Fibroblast of lung (primary cell): ENCODE measurements around the gene PTAR1. TPM values are rescaled to one million over a fixed set of nuclear protein-coding genes. Genes with fewer than 3 reads are reported as not detected.

Experiments
- DNase-seq, 2 donors: peaks; one replicate each; pipeline versions ENCODE4 v3.0.0 to v3.0.0-alpha.2; 2010; ENCODE audit warnings: low read depth in 2 of 2
- H2AFZ ChIP-seq: 2 replicates; pipeline ENCODE4 v1.5.1; 2012; ENCODE audit warnings: low read length, control low read depth, inconsistent platforms
- H3K27ac ChIP-seq: 2 replicates; pipeline ENCODE4 v1.5.1; 2011; ENCODE audit warnings: low read length, control low read depth; ENCODE audit not compliant: insufficient read depth
- H3K27me3 ChIP-seq: 2 replicates; pipeline ENCODE4 v1.5.1; 2011; ENCODE audit warnings: mild to moderate bottlenecking, low read length; ENCODE audit not compliant: control insufficient read depth, insufficient read depth
- H3K36me3 ChIP-seq: 2 replicates; pipeline ENCODE4 v1.5.1; 2011; ENCODE audit warnings: low read length; ENCODE audit not compliant: control insufficient read depth, insufficient read depth
- H3K4me1 ChIP-seq: 2 replicates; pipeline ENCODE4 v1.5.1; 2011; ENCODE audit warnings: low read length; ENCODE audit not compliant: control insufficient read depth, insufficient read depth; ENCODE audit errors: extremely low read depth
- H3K4me2 ChIP-seq: 2 replicates; pipeline ENCODE4 v1.5.1; 2011; ENCODE audit warnings: low read length, control low read depth; ENCODE audit not compliant: insufficient read depth; ENCODE audit errors: extremely low read depth
- H3K4me3 ChIP-seq, 4 experiments: fragments of 200-600 bp in 1 of 4; sonication (generic) in 1 of 4; replicated peaks in 1 of 4; 2 replicates each; pipeline ENCODE4 v1.5.1; 2011 to 2016; ENCODE audit warnings: low read length in 4 of 4, low read depth in 3 of 4, mild to moderate bottlenecking in 3 of 4, control low read depth in 2 of 4, inconsistent platforms in 1 of 4, mixed read lengths in 1 of 4; ENCODE audit not compliant: insufficient read depth in 1 of 4; ENCODE audit errors: control extremely low read depth in 1 of 4
- H3K79me2 ChIP-seq: 2 replicates; pipeline ENCODE4 v1.5.1; 2012; ENCODE audit warnings: mild to moderate bottlenecking, low read length, inconsistent platforms; ENCODE audit not compliant: control insufficient read depth, insufficient read depth
- H3K9ac ChIP-seq: 2 replicates; pipeline ENCODE4 v1.5.1; 2011; ENCODE audit warnings: mild to moderate bottlenecking, low read length, control low read depth; ENCODE audit not compliant: insufficient read depth
- H3K9me3 ChIP-seq: 2 replicates; pipeline ENCODE4 v1.5.1; 2012; ENCODE audit warnings: low read depth, low read length; ENCODE audit not compliant: control insufficient read depth, insufficient read depth
- H4K20me1 ChIP-seq: 2 replicates; pipeline ENCODE4 v1.5.1; 2011; ENCODE audit warnings: low read length; ENCODE audit not compliant: control insufficient read depth, insufficient read depth; ENCODE audit errors: extremely low read depth
- CTCF ChIP-seq, 2 donors: IDR thresholded peaks in 1 of 2; conservative IDR thresholded peaks in 1 of 2; 1 replicate in 1 of 2; 2 replicates in 1 of 2; pipeline ENCODE4 v1.5.1; 2011 to 2012; ENCODE audit warnings: low read length in 2 of 2, control low read depth in 1 of 2, inconsistent platforms in 1 of 2, low read depth in 1 of 2, mild to moderate bottlenecking in 1 of 2
- EZH2 ChIP-seq: IDR thresholded peaks from 2 replicates; pipeline ENCODE4 v1.5.1; 2012; ENCODE audit warnings: low read length, control low read depth, mild to moderate bottlenecking; ENCODE audit errors: missing control alignments
- polyA plus RNA-seq, 2 donors: library from polyadenylated mRNA; depleted of rRNA in 1 of 2; stranded (reverse) in 1 of 2; unstranded in 1 of 2; fragments of >200 nt; gene quantifications; 2 replicates each; pipeline ENCODE4 v1.2.1, GENCODE V29; 2011 to 2012; ENCODE audit warnings: missing spikeins in 1 of 2
- total RNA-seq: library from RNA; depleted of rRNA; stranded (reverse); fragments of >200 nt; gene quantifications from 2 replicates; pipeline ENCODE4 v1.2.1, GENCODE V29; 2014

PTAR1 gene
- total and polyA plus RNA-seq, 2 donors (not counting 1 experiment from before 2014, with no cell fraction given): 21.7 to 115 TPM

- peaks cover 5% of the 10 kb centered on the region for H3K36me3 ChIP-seq
- peak; percentile 19 to 46 for DNase-seq
- peaks cover 6% of the 10 kb centered on the region for H3K4me1 ChIP-seq
- TF ChIP-seq CTCF (conservative IDR thresholded peaks at IDR 0.05 in 1 of 2, IDR thresholded peaks at IDR 0.05 in 1 of 2; ENCODE audit: low read depth in 1 of 2, low read length in 2 of 2): peak; percentile 43 to 55
- no peak for TF ChIP-seq EZH2
- no peak overlapping the region for H3K9ac ChIP-seq
- no peak overlapping the region for H3K4me2 ChIP-seq
- no peak overlapping the region for H3K4me3 ChIP-seq
- H3K27me3 ChIP-seq: no peaks in the 10 kb centered on the region
- H2AFZ ChIP-seq: no peak overlapping the region
- no peak overlapping the region for H3K27ac ChIP-seq
- no peaks in the 10 kb centered on the region for H3K9me3 ChIP-seq
- no peaks in the 10 kb centered on the region for H4K20me1 ChIP-seq
- H3K79me2 ChIP-seq: peaks cover 45% of the 10 kb centered on the region
Measured at GRCh38 chr9:69745716-69746437, 13.9 kb downstream of the PTAR1 start.

GRCh38 chr9:69744688-69745380 lies 15.0 kb downstream of the PTAR1 start:
- Histone ChIP-seq H3K9me3 (no peaks in the 10 kb centered on the region), H4K20me1 (no peaks in the 10 kb centered on the region), H3K4me2 (no peak overlapping the region), H3K36me3 (peaks cover 5% of the 10 kb centered on the region), H3K4me1 (peaks cover 6% of the 10 kb centered on the region), H3K27me3 (no peaks in the 10 kb centered on the region), H2AFZ (no peak overlapping the region), H3K79me2 (peaks cover 41% of the 10 kb centered on the region), H3K9ac (no peak overlapping the region), H3K4me3 (no peak overlapping the region), H3K27ac (no peak overlapping the region)
- DNase-seq: peak in 1 of 2 donors; percentile 57
- TF ChIP-seq CTCF (conservative IDR thresholded peaks at IDR 0.05 in 1 of 2, IDR thresholded peaks at IDR 0.05 in 1 of 2; ENCODE audit: low read depth in 1 of 2, low read length in 2 of 2): no peak
- TF ChIP-seq EZH2: no peak

- peaks cover 40% of the 10 kb centered on the region for H3K79me2 ChIP-seq
- peaks cover 5% of the 10 kb centered on the region for H3K36me3 ChIP-seq
- no peak overlapping the region for H3K4me3 ChIP-seq
- no peak for TF ChIP-seq CTCF (conservative IDR thresholded peaks at IDR 0.05 in 1 of 2, IDR thresholded peaks at IDR 0.05 in 1 of 2; ENCODE audit: low read depth in 1 of 2, low read length in 2 of 2)
- H3K27me3 ChIP-seq: no peaks in the 10 kb centered on the region
- H3K9me3 ChIP-seq: no peaks in the 10 kb centered on the region
- H3K4me2 ChIP-seq: no peak overlapping the region
- no peak overlapping the region for H3K9ac ChIP-seq
- H3K4me1 ChIP-seq: peaks cover 6% of the 10 kb centered on the region
- no peaks in the 10 kb centered on the region for H4K20me1 ChIP-seq
- DNase-seq: no peak
- H2AFZ ChIP-seq: no peak overlapping the region
- no peak overlapping the region for H3K27ac ChIP-seq
Measured at GRCh38 chr9:69743930-69744329, 15.9 kb downstream of the PTAR1 start.
